HG03060 (cell line): ENCODE measurements around the gene PTGR1.

Experiments used
- ATAC-seq: cut with Tn5 transposase; IDR thresholded peaks from one replicate; pipeline ENCODE4 v1.9.1; 2021; ENCODE audit warnings: low read depth, moderate number of reproducible peaks; ENCODE audit not compliant: unreplicated experiment

The PTGR1 gene

GRCh38 chr9:111548623-111549022, 50.8 kb downstream of the PTGR1 start:
- ATAC-seq, result no peak

- no peak for ATAC-seq
These were observed 56.8 kb downstream of the PTGR1 start for GRCh38 chr9:111542497-111543254.

GRCh38 chr9:111533099-111533790, 66.2 kb downstream of the PTGR1 start:
- ATAC-seq, result no peak

GRCh38 chr9:111531716-111532115, 67.7 kb downstream of the PTGR1 start:
- no peak for ATAC-seq

GRCh38 chr9:111529787-111530186, 69.7 kb downstream of the PTGR1 start:
- no peak for ATAC-seq

GRCh38 chr9:111527347-111527746, 72.1 kb downstream of the PTGR1 start:
- ATAC-seq, result no peak

GRCh38 chr9:111525056-111525977, 74.1 kb downstream of the PTGR1 start, which contains the start of gene ZNF483:
Gene ZNF483 (plus strand): TSS chr9:111525179. CDS start chr9:111527396, 2,217 bp downstream.
- no peak for ATAC-seq

GRCh38 chr9:111524731-111525055, 74.8 kb downstream of the PTGR1 start:
- no peak for ATAC-seq

GRCh38 chr9:111516061-111516465, 83.4 kb downstream of the PTGR1 start:
- ATAC-seq, result no peak

GRCh38 chr9:111514967-111515366, 84.5 kb downstream of the PTGR1 start:
- no peak for ATAC-seq
